Activated CD4-positive, alpha-beta T cell treated with anti-CD3 and anti-CD28 coated beads, Interleukin-2, amount 10 ng/mL, durations not matched to agents 24 days and 14 days (primary cell): ENCODE data around the gene UBR4. TPM values are rescaled to one million over a fixed set of nuclear protein-coding genes. Genes with fewer than 3 reads are reported as not detected.
A peak's percentile ranks its signal among the peaks of the same experiment; 100 is the strongest.

Source experiments
- DNase-seq: peaks from one replicate; pipeline ENCODE4 v3.0.0; 2022
- H3K27ac Mint-ChIP-seq: one replicate; pipeline ENCODE4 v1.8.0; 2022; ENCODE audit warnings: mild to moderate bottlenecking, mixed read lengths
- H3K27me3 Mint-ChIP-seq: one replicate; pipeline ENCODE4 v1.8.0; 2022; ENCODE audit warnings: mixed read lengths
- H3K36me3 Mint-ChIP-seq: one replicate; pipeline ENCODE4 v1.8.0; 2022; ENCODE audit warnings: low read depth, mild to moderate bottlenecking, mixed read lengths
- H3K4me1 Mint-ChIP-seq: one replicate; pipeline ENCODE4 v1.8.0; 2021; ENCODE audit warnings: mixed read lengths
- H3K4me3 Mint-ChIP-seq: one replicate; pipeline ENCODE4 v1.8.0; 2022; ENCODE audit warnings: mild to moderate bottlenecking, moderate library complexity, mixed read lengths
- H3K9me3 Mint-ChIP-seq: one replicate; pipeline ENCODE4 v1.8.0; 2021; ENCODE audit warnings: mixed read lengths
- intact Hi-C: fragments of 100-400 bp; cut with micrococcal nuclease; formaldehyde crosslinking; loops from one replicate; pipeline ENCODE4 v1.15.1; 2023
- total RNA-seq: library from RNA; stranded (reverse); gene quantifications from 2 replicates; pipeline ENCODE4 v1.2.3, GENCODE V29; 2022

Gene UBR4
- total RNA-seq, 1 donor from 2014 or later, result 162 TPM

- Mint-ChIP-seq H3K4me3 (no peak overlapping the region), H3K9me3 (peaks cover 14% of the 10 kb centered on the region)
- no peak for DNase-seq
Measured at GRCh38 chr1:19061343-19061742, 148.7 kb downstream of the UBR4 start.

GRCh38 chr1:19059773-19060172 lies 150.3 kb downstream of the UBR4 start:
- peaks cover 6% of the 10 kb centered on the region for H3K4me1 Mint-ChIP-seq
- no peak for DNase-seq
- no peak overlapping the region for H3K27ac Mint-ChIP-seq

More at GRCh38 chr1:19061343-19061742, 148.7 kb downstream of the UBR4 start:
- Mint-ChIP-seq H3K36me3 (peaks cover 4% of the 10 kb centered on the region), H3K4me1 (peaks cover 3% of the 10 kb centered on the region), H3K27ac (peak overlapping the region; percentile 17), H3K27me3 (peaks cover 9% of the 10 kb centered on the region)
- intact Hi-C loops, result no loop called here

GRCh38 chr1:19058476-19058797 lies 151.6 kb downstream of the UBR4 start:
- peaks cover 14% of the 10 kb centered on the region for H3K9me3 Mint-ChIP-seq
- DNase-seq, result no peak
- H3K4me3 Mint-ChIP-seq, result no peak overlapping the region
- intact Hi-C loops, result no loop called here
- no peak overlapping the region for H3K27ac Mint-ChIP-seq
- H3K36me3 Mint-ChIP-seq, result peaks cover 4% of the 10 kb centered on the region
- H3K27me3 Mint-ChIP-seq, result peaks cover 29% of the 10 kb centered on the region
- peaks cover 6% of the 10 kb centered on the region for H3K4me1 Mint-ChIP-seq

More at GRCh38 chr1:19059773-19060172, 150.3 kb downstream of the UBR4 start:
- intact Hi-C loops, result no loop called here
- H3K27me3 Mint-ChIP-seq, result peaks cover 23% of the 10 kb centered on the region
- H3K9me3 Mint-ChIP-seq, result peaks cover 14% of the 10 kb centered on the region
- H3K36me3 Mint-ChIP-seq, result peaks cover 4% of the 10 kb centered on the region
- no peak overlapping the region for H3K4me3 Mint-ChIP-seq

- intact Hi-C loops, result no loop called here
- Mint-ChIP-seq H3K27me3 (peaks cover 29% of the 10 kb centered on the region), H3K4me1 (peaks cover 6% of the 10 kb centered on the region), H3K4me3 (no peak overlapping the region), H3K9me3 (peaks cover 14% of the 10 kb centered on the region), H3K27ac (no peak overlapping the region), H3K36me3 (peaks cover 4% of the 10 kb centered on the region)
- no peak for DNase-seq
Measured at GRCh38 chr1:19057784-19058475, 152.1 kb downstream of the UBR4 start.

GRCh38 chr1:19057182-19057779 lies 152.8 kb downstream of the UBR4 start:
- H3K36me3 Mint-ChIP-seq, result peaks cover 4% of the 10 kb centered on the region
- peaks cover 4% of the 10 kb centered on the region for H3K4me1 Mint-ChIP-seq
- DNase-seq, result no peak
- no peak overlapping the region for H3K4me3 Mint-ChIP-seq
- no peak overlapping the region for H3K27ac Mint-ChIP-seq
- peaks cover 12% of the 10 kb centered on the region for H3K9me3 Mint-ChIP-seq
- intact Hi-C loops, result no loop called here
- H3K27me3 Mint-ChIP-seq, result peaks cover 34% of the 10 kb centered on the region

- Mint-ChIP-seq H3K36me3 (no peaks in the 10 kb centered on the region), H3K4me1 (peaks cover 5% of the 10 kb centered on the region), H3K27me3 (peaks cover 36% of the 10 kb centered on the region), H3K27ac (no peak overlapping the region), H3K9me3 (no peaks in the 10 kb centered on the region), H3K4me3 (no peak overlapping the region)
- DNase-seq, result no peak
- intact Hi-C loops, result no loop called here
Measured at GRCh38 chr1:19055701-19056100, 154.4 kb downstream of the UBR4 start.

GRCh38 chr1:19055001-19055400 lies 155.1 kb downstream of the UBR4 start:
- Mint-ChIP-seq H3K9me3 (no peaks in the 10 kb centered on the region), H3K27me3 (peaks cover 37% of the 10 kb centered on the region), H3K4me3 (no peak overlapping the region), H3K27ac (no peak overlapping the region), H3K36me3 (no peaks in the 10 kb centered on the region), H3K4me1 (peaks cover 5% of the 10 kb centered on the region)
- intact Hi-C loops, result no loop called here
- no peak for DNase-seq

GRCh38 chr1:19054216-19054615 lies 155.8 kb downstream of the UBR4 start:
- intact Hi-C loops, result no loop called here
- H3K27ac Mint-ChIP-seq, result no peak overlapping the region
- peaks cover 5% of the 10 kb centered on the region for H3K4me1 Mint-ChIP-seq
- H3K27me3 Mint-ChIP-seq, result peaks cover 40% of the 10 kb centered on the region
- H3K9me3 Mint-ChIP-seq, result no peaks in the 10 kb centered on the region
- H3K4me3 Mint-ChIP-seq, result no peak overlapping the region
- no peaks in the 10 kb centered on the region for H3K36me3 Mint-ChIP-seq
- DNase-seq, result no peak

- no peaks in the 10 kb centered on the region for H3K36me3 Mint-ChIP-seq
- intact Hi-C loops, result no loop called here
- no peak overlapping the region for H3K4me3 Mint-ChIP-seq
- H3K4me1 Mint-ChIP-seq, result peaks cover 5% of the 10 kb centered on the region
- no peak for DNase-seq
- no peak overlapping the region for H3K27ac Mint-ChIP-seq
- H3K9me3 Mint-ChIP-seq, result no peaks in the 10 kb centered on the region
- H3K27me3 Mint-ChIP-seq, result peaks cover 36% of the 10 kb centered on the region
Measured at GRCh38 chr1:19053486-19053885, 156.6 kb downstream of the UBR4 start.

- H3K27me3 Mint-ChIP-seq, result peaks cover 17% of the 10 kb centered on the region
- no peak overlapping the region for H3K27ac Mint-ChIP-seq
- no peaks in the 10 kb centered on the region for H3K9me3 Mint-ChIP-seq
- H3K4me1 Mint-ChIP-seq, result peaks cover 3% of the 10 kb centered on the region
- intact Hi-C loops, result no loop called here
- H3K4me3 Mint-ChIP-seq, result no peak overlapping the region
- no peaks in the 10 kb centered on the region for H3K36me3 Mint-ChIP-seq
- no peak for DNase-seq
Measured at GRCh38 chr1:19049798-19050197, 160.3 kb downstream of the UBR4 start.

- Mint-ChIP-seq H3K27me3 (peaks cover 16% of the 10 kb centered on the region), H3K27ac (no peak overlapping the region), H3K9me3 (no peaks in the 10 kb centered on the region), H3K4me1 (peaks cover 3% of the 10 kb centered on the region), H3K36me3 (no peaks in the 10 kb centered on the region), H3K4me3 (no peak overlapping the region)
- intact Hi-C loops, result no loop called here
- no peak for DNase-seq
Measured at GRCh38 chr1:19049128-19049768, 160.8 kb downstream of the UBR4 start.

GRCh38 chr1:19046972-19047731 lies 162.9 kb downstream of the UBR4 start:
- Mint-ChIP-seq H3K4me3 (no peak overlapping the region), H3K4me1 (peaks cover 3% of the 10 kb centered on the region), H3K36me3 (no peaks in the 10 kb centered on the region), H3K9me3 (no peaks in the 10 kb centered on the region), H3K27me3 (peaks cover 9% of the 10 kb centered on the region), H3K27ac (no peak overlapping the region)
- intact Hi-C loops, result no loop called here
- DNase-seq, result no peak

GRCh38 chr1:19045898-19046880 lies 163.9 kb downstream of the UBR4 start:
- intact Hi-C loops, result no loop called here
- no peak for DNase-seq
- Mint-ChIP-seq H3K27ac (no peak overlapping the region), H3K27me3 (peaks cover 12% of the 10 kb centered on the region), H3K4me1 (peaks cover 3% of the 10 kb centered on the region), H3K36me3 (no peaks in the 10 kb centered on the region), H3K4me3 (no peak overlapping the region), H3K9me3 (no peaks in the 10 kb centered on the region)
